Right lobe of liver (tissue), 4 donors: ENCODE results near the gene CLTB.

Source experiments
- CTCF ChIP-seq, 4 donors: fragments of 200-600 bp in 3 of 4; fragments of 450-650 bp in 1 of 4; IDR thresholded peaks; one replicate each; pipeline versions ENCODE4 v1.5.1 to v1.8.0; 2016 to 2022; ENCODE audit warnings: antibody characterized with exemption in 4 of 4, mild to moderate bottlenecking in 2 of 4
- POLR2A ChIP-seq: fragments of 450-650 bp; IDR thresholded peaks from one replicate; pipeline ENCODE4 v1.6.1; 2017; ENCODE audit warnings: antibody characterized with exemption, mild to moderate bottlenecking
- donor health status: DM: no; HTN: no; CAD: no.
- donor health status: DM: no; HTN: no; CAD: no.
- donor health status: DM: no; HTN: yes; CAD: no.

GRCh38 chr5:176407456-176408251, 8.7 kb downstream of the CLTB start:
- no peak for TF ChIP-seq CTCF (IDR thresholded peaks at IDR 0.05)
- no peak for TF ChIP-seq POLR2A
